NCI-H460 (cell line): Measurements from ENCODE around the gene ULBP2. TPM values are rescaled to one million over a fixed set of nuclear protein-coding genes. Genes with fewer than 3 reads are reported as not detected.
"Not testable (repeated sequence)": the region's sequence is repeated elsewhere in the genome, so short reads cannot be mapped to it uniquely, and the experiment has no call there.

Experiments
- DNase-seq: peaks from one replicate; pipeline ENCODE4 v3.0.0-alpha.2; 2016; ENCODE audit warnings: low read depth; ENCODE audit errors: extremely low read depth
- total RNA-seq: library from RNA; depleted of rRNA; stranded (reverse); fragments of >200 nt; shearing (Covaris generic); gene quantifications from 2 replicates; pipeline ENCODE4 v1.2.3, GENCODE V29; 2014

The ULBP2 gene
- total RNA-seq, 1 experiment from 2014 or later: 4.5 TPM

DNA sequence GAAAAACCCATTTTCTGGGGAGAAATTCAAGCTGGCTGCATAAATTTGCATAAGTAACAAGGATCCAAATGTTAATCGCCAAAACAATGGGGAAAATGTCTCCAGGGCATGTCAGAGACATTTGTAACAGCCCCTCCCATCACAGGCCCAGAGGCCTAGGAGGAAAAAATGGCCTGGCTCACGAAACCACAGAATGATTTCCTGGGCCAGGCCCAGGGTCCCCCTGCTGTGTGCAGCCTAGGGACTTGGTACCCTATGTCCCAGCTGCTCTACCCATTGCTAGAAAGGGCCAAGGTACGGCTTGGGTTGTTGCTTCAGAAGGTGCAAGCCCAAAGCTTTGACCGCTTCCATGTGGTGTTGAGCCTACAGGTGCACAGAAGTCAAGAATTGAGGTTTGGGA, 33.3 kb upstream of the ULBP2 start:
- DNase-seq: not testable (repeated sequence)

DNA sequence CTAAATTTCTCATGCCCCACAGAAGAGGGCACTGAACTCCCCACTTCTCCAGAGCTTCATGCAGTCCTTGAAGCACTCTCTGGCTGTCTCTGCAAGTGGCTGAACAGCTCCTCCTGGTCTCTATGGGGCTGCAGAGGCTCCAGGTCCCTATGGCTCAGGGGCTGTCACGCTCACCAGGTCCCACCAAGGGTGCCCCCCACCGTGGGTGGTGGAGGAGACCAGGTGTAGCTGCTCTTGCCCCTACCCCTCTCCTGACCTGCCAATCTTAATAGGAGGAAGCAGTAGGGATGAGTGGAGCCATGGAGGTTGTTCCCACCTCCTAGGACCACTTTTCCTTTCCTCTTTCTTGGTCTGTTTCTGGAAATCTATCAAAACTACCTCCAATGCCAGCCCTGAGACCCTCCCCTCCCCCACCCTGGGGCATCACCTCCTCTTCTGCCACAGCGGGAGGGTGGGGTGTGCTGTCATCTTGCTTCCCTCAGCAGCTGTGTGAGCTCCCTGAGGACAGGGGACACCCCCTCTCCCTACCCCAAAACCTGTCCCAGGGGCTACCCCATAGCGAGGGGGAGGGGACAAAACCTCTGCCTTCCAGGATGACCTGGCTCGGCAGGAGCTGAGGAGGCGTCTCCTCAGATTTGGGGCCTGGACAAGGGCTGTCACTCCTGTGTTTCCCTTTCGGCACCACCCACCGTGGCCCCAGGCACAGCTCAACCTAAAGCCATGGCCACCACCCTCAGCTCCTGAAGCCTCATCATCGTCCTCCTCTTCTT, 31.9 kb upstream of the ULBP2 start:
- no peak for DNase-seq

DNA sequence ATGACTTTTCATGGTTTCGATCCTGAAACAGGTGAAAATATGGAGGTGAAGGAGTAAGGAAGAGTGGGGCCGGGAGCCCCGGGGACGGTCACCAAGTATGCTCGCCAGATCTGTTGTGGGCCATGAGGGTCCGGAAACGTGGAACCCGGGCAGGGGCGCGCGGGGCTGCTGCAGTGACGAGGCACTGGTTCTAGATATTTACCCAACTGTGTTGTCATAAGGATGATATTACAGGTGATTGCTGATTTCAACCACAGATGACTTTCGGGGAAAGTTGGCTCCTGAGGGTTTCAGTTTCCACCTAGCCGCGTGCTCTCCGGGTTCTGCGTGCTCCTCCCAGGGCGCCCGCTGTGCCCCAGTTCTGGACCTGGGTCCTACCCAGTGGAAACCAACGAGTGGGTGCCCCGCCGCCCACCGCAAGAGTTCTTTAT, 31.1 kb upstream of the ULBP2 start:
- no peak for DNase-seq

DNA sequence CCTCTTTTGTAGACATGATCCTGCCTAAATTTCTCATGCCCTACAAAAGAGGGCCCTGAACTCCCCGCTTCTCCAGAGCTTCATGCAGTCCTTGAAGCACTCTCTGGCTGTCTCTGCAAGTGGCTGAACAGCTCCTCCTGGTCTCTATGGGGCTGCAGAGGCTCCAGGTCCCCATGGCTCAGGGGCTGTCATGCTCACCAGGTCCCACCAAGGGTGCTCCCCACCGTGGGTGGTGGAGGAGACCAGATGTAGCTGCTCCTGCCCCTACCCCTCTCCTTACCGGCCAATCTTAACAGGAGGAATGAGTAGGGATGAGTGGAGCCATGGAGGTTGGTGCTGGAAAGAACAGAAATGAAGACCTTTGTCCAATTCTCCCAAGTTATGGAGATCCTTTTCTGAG, 29.1 kb upstream of the ULBP2 start:
- DNase-seq: not testable (repeated sequence)

DNA sequence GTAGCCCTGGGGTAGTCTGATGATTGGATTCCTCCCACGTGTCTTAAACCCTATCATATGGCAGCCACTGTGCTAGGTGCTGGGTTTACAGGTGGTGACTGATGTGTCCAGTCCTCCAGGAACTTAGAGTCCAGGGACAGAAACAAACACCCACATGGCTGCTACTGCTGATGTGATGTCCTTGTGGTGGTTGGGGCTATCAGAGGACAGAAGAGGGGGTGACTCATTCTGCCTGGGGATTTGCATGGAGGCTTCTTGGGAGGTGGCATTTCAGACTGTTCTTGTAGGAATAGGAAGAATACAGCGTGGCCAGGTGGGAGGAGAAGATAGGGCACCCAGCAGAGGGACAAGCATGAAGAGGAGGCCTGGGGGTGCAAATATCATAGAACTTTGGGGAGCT, 28.7 kb upstream of the ULBP2 start:
- no peak for DNase-seq

DNA sequence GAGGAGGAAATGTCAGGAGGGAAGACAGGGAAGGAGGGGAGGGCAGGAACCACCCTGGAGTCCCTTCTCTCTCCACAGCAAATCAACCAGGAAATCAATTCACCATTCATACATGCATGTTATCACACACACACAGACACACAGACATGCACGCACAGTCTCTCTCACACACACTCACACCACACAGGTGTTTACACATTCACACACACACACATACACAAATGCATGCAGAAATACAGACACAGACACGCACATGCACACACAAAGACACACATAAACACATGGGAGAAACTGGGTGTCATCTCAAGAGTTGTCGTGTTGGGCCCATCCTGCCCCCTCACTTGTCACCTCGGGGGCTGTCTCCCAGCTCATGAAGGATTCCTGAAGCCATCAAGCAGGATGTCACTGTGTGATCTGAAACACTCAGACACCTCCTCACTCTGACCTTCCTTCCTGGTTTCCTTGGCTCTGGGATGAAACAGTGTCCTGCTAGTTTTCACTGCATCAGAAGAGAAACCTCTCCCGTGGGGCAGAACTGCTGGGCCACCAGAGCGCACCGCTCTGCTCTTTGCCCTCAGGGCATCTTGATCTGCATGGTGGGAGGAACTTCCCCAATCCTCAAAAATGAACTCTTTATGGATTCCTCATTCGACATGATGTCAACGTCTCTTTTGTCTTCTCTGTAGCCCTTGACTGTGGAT, 28.1 kb upstream of the ULBP2 start:
- DNase-seq: no peak

DNA sequence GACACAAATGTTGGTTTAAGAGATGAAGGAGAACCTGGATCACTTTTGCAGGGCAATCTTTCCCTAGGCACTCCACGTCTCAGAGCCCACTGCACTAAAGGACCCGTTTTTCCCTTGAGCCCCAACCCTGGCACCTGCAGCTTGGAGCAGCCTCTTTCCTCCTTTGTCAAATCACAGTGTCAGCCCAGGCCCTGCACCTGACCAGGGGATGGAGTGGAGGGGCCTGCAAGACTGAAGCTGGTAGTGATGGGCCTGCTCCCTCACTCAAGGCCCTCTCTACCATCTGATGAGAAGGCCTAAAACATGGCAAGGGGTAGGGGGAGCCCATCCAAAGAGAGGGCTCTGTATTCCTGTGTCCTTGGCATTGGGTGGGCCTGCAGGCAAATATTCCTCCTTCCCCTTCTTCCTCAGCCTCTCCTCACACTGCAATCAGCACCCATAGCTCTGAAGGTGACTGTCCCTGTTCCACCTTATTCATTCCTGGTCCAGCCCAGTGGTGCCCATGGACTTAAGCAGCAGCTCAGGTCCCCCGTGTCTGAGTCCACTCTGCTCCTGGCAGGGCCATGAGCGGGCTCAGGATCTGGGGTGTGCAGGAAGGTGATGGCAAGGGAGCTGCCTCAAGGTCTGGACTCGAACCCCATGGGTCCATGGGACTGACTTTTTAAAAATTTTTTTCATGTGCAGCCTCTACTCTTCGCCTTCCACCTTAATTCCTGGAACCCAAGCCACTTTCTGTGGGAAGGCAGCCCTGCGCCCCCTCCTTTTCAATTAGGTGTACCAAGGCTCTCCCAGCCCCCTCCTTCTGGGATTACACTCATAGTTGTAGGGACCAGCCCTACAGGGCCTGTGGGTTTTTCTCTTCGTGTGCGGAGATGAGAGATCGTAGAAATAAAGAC, 25.6 kb upstream of the ULBP2 start:
- DNase-seq: no peak

DNA sequence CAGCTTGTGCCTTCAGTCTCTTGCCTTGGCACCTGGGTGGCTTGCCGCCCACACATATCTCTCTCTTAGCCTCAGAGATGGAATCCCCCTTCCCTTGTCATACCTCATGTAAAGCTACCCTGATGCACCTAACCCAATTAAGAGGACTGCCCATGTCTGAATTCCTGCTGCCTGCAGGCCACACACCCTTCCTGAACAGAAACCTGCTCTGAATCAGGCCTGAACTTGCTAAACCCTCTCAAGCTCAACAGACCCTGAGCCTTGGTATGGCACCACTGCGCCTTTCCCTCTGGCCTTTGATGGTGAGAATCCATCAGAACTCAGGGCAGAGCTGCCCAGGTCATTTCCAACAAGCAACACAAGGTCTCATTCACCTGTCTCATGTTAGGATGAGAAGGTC, 24.1 kb upstream of the ULBP2 start:
- DNase-seq: no peak

DNA sequence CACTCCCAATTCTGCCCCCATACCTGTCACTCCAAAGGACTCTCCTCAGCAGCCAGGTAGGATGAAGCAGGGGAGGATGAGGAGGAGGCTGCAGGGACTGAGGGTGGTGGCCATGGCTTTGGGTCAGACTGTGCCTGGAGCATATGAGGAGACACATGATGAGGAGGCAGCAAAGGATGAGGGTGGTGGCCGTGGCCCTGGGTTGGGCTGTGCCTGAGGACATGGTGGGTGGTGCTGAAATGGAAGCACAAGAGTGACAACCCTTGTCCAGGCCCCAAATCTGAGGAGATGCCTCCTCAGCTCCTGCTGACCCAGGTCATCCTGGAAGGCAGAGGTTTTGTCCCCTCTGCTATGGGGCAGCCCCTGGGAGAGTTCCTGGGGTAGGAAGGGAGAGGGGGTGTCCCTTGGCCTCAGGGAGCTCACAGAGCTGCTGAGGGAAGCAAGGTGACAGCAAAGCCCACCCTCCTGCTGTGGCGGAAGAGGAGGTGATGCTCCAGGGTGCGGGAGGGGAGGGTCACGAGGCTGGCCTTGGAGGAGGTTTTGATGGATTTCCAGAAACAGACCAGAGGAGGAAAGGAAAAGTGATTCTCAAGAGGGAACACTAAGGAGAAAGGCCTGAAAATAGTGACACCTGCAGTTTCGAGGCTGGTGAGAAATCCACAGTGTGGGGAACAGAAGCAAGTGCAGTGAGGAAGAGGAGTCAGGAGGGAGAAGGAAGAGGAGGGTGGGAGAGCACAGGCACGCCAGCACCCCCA, 23.5 kb upstream of the ULBP2 start:
- no peak for DNase-seq

DNA sequence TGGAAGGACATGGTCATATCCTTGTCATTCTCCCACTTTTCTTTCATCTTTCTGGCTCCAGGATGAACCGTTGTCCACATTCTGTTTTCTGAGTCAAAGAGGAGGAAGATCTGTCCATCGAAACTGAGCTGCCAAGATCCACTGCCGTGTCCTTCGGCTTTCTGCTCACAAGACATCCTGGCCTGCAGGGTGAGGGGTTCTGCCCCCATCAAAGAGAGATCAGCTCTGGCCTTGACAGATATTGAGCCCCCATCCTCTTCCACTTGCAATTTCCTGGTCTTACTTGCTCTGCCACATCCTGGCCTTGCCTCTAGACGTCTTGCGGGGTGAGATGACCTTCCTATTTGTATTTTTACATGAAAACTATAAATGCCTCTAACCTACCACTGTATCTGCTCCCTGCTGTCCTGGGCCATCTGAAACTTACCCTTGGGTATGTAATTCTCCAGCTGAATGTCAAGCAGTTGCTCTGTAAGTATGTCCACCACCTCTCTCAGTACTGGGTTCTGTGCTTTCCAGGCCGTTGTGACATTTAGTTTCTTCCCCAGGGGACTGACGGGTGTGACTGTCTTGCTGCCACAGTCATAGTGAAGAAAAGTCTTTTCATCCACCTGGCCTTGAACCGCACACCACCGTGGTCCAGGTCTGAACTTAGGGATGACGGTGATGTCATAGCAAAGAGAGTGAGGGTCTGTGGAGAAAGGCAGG, 22.5 kb upstream of the ULBP2 start:
- DNase-seq: not testable (repeated sequence)

DNA sequence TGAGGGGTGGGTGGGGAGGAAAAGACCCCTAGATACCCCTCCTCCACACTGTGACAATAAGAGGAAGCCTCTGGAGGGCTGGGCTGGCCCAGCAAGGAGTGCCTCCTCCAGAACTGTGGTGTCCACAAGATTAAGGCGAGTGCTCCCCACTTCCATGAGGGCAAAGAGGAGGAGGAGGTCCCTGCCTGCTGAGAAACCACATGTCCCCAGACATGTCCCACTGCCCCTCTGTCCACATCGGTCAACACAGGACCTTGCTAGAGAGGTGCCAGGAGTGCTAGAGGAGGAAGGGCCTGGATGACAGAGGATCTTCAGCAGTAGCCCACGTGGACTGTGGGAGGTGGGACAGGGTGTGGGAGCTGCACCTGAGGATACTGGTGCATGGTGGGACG, 22.0 kb upstream of the ULBP2 start:
- no peak for DNase-seq

DNA sequence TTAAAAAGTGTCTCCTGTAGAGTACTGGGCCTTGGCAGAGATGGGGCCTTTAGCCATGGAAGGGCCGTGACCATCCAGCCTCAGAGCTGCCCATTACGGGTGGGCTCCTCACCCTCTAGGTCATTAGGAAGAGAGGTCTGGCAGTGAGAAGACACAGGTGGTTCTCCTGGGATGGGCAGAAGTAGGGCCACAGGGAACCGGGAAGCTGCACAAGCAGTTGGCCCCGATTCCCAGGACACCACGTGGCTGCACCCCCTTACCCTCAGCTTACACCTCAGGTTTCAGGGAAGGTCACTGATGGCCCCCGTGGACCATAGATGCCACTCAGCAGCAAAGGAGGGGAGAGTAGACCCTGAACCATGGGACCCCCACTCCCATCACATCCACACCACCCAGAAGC, 20.5 kb upstream of the ULBP2 start:
- DNase-seq: no peak

DNA sequence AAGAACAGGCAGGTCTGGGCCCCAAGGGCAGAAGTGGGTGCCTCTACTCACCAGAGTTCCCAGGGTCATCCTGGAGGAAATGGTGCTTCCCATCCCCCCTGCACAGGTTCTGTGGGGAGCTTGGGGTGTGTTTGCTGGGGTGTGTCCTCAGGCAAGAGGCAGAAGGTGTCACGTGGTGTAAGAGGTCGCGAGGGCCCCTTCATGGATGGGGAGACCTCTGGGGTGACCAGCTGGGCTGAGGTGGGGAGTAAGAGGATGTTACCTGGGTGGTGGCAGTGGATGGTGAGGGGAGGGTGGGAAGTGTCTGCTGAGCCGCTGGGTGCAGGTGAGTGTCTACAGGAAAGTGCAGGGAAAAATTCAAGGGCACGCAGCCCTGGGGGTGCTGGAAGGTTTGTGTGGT, 19.7 kb upstream of the ULBP2 start:
- not testable (repeated sequence) for DNase-seq

DNA sequence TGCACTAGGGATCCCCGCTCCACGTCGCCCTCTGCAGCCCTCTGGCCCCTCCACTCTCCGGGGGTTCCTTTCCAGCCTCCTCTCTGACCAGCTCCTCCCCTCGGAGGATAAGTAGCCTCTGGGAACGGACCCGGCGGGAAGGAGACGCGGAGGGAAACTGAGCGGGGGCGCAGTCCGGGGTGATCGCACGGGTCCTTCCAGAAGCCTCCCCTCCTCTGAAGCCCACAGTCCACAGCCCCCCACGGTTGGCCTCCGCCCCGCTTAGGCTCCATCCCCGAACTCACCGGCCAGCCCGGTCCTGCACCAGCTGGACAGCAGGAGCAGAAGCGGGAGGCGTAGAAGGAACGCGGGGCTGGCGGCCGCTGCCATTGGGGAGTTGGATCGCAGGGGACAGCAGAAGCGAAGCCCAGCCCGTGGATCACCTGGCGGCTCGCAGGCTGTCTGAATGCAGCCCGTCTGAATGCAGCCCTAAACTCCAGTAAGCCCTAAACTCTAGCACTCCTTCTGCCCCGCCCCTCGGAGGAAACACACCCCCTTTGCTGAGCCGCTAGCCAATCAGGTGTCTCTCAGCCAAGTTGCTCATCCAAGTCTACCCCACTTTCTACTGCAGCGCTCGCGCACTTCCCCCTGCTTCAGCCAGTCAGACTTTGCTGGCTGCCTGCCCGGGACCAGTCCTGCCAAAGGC, 19.0 kb upstream of the ULBP2 start, which contains the start of gene RAET1G:
Gene RAET1G, minus strand, starts transcription at position 480 of the 685 bp plus-strand sequence. Its CDS starts 111 bp downstream, at position 369.
- peak; percentile 72 for DNase-seq

DNA sequence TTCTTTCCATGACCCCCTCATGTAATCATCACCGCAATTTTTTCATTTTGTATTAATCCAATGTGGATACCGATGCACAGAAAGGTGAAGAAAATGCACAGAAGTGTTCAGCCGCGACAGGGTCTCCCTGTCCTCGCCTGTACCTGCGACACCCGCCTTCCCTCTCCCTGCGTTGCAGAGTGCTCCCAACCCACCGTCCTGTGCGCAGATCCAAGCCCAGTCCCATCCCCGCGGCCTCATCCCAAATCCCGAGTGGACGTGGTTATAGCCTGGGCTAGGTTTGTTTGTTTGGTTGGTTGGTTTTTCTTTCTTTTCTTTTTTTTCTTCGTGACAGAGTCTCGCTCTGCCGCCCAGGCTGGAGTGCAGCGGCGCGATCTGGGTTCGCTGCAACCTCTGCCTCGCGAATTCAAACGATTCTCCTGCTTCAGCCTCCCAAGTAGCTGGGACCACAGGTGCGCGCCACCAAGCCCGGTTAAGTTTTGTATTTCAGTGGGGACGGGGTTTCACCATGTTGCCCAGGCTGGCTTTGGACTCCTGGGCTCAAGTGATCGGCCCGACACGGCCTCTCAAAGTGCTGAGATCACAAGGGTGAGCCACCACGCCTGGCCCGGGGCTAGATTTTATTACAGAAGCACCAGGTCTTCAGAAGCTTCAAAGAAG, 18.4 kb upstream of the ULBP2 start:
- DNase-seq: no peak

DNA sequence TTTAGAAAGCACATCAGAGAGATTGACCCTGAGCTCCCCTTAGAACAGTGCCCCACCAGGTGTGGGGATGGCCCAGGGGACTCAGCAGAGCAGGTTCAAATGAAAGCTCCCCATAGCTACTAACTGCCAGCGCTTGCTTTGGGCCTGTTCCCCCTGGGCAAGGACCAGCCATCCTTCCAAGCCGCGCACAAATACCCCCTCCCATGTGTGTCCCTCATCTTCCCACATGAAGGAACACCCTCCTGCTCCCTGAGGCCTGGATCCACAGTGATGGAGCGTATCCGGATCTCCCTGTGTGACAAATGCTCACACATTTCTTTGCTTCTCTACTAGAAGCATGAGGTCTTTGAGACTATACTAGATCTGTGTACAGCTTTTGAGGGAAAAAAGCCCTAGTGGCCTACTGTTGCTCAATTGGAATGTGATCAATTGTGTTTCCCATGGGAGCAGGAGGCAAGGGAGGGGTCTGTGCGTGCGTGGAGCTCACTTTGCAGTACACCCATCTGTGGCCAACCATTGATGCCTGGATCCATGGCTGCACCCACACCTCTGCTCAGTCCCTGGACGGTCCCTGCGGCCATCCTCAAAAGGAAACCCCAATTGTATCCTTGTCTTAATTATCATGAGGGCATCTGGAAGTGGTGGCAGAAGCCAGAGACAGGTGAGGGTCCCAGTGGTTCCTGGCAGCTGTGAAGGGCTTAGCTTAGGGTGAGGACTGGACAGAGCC, 17.4 kb upstream of the ULBP2 start:
- no peak for DNase-seq

DNA sequence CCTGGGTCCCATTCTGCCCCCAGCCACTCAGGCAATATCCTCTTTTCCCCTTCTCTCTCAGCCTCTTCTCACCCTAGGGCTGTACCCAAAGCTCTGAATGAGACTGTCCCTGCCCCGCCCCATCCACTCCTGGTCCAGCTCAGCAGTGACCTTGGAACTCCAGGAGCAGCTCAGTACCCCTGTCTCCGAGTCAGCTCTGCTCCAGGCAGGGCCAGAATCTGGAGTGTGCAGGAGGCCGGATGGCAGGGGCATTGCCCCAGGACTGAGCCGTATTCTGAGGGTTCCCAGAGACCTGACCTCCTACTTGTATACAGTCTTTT, 16.9 kb upstream of the ULBP2 start:
- no peak for DNase-seq
